DMS 273 (cell line): ENCODE data around the gene MYO1C.
"Not testable (repeated sequence)": the region's sequence is repeated elsewhere in the genome, so short reads cannot be mapped to it uniquely, and the experiment has no call there.

ENCODE experiments used
- DNase-seq: peaks from one replicate; lab custom pipeline; 2025; ENCODE audit not compliant: unreplicated experiment; lab: John Stamatoyannopoulos, UW

The MYO1C gene

GRCh38 chr17:1434150-1434549 lies 58.3 kb downstream of the MYO1C start:
- DNase-seq = no peak

GRCh38 chr17:1431631-1432104 lies 60.8 kb downstream of the MYO1C start:
- no peak for DNase-seq

GRCh38 chr17:1423456-1424135 lies 68.9 kb downstream of the MYO1C start:
- no peak for DNase-seq

- DNase-seq = peak; percentile 28
These were observed 69.6 kb downstream of the MYO1C start for GRCh38 chr17:1422885-1423284.

GRCh38 chr17:1421470-1421869 lies 71.0 kb downstream of the MYO1C start:
- DNase-seq = no peak

GRCh38 chr17:1420981-1421380 lies 71.5 kb downstream of the MYO1C start:
- DNase-seq = no peak

GRCh38 chr17:1420163-1420562 lies 72.3 kb downstream of the MYO1C start:
- no peak for DNase-seq

GRCh38 chr17:1418476-1418875 lies 74.0 kb downstream of the MYO1C start:
- not testable (repeated sequence) for DNase-seq

GRCh38 chr17:1416414-1416813 lies 76.1 kb downstream of the MYO1C start:
- DNase-seq = no peak

DNA sequence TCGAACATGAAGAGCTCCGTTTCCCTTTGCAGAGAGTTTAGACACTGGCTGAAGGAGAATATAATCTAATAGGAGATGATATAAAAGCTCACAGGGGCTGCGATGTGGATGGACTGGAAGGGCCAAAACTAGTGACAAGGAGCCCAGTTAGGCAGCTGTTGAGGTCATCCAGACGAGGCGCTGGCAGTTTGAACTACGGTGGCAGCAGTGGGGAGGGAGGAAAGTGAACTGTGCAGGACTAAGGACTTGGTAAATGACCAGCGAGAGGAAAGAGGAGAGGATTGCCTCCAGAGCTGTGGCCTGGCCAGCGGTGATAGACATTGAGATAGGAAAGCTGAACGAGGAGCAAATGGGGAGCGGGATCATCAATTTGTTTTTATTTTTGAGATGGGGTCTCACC lies 77.9 kb downstream of the MYO1C start:
- no peak for DNase-seq
